ENCODE measurements around the gene MBTD1. TPM values are rescaled to one million over a fixed set of nuclear protein-coding genes. Genes with fewer than 3 reads are reported as not detected.
"Not testable (repeated sequence)": the region's sequence is repeated elsewhere in the genome, so short reads cannot be mapped to it uniquely, and the experiment has no call there.

The MBTD1 gene
- total RNA-seq, 1 donor from 2014 or later, result 69.8 TPM

- no peak for TF ChIP-seq EZH2 (IDR thresholded peaks at IDR 0.05)
- Histone ChIP-seq H4K20me1 (ENCODE audit: low read depth) (peaks cover 30% of the 10 kb centered on the region), H3K27me3 (no peaks in the 10 kb centered on the region), H3F3A (ENCODE audit: low read depth) (no peaks in the 10 kb centered on the region), H3K9me3 (ENCODE audit: low read depth) (no peaks in the 10 kb centered on the region), H3K4me3 (no peak overlapping the region), H3K36me3 (peaks cover 14% of the 10 kb centered on the region), H2AFZ (replicated peaks) (no peak overlapping the region), H3K9ac (no peak overlapping the region), H3K27ac (no peak overlapping the region), H3K79me2 (ENCODE audit: low read depth) (peaks cover 67% of the 10 kb centered on the region), H3K4me2 (no peak overlapping the region), H3K4me1 (no peaks in the 10 kb centered on the region)
- H3K27ac Mint-ChIP-seq, result no peak overlapping the region
- DNase-seq (ENCODE audit: low spot score), result no peak
- H3K4me3 Mint-ChIP-seq, result no peak overlapping the region
- H3K27me3 Mint-ChIP-seq (ENCODE audit: insufficient read depth, low read depth), result peaks cover 2% of the 10 kb centered on the region
- peaks cover 30% of the 10 kb centered on the region for H3K36me3 Mint-ChIP-seq
- H3K4me1 Mint-ChIP-seq, result no peaks in the 10 kb centered on the region
- no peaks in the 10 kb centered on the region for H3K9me3 Mint-ChIP-seq
Observed at GRCh38 chr17:51270636-51271035, 10.8 kb upstream of the MBTD1 start.

- Mint-ChIP-seq H3K27ac (no peak overlapping the region), H3K9me3 (no peaks in the 10 kb centered on the region), H3K36me3 (peaks cover 31% of the 10 kb centered on the region), H3K4me3 (no peak overlapping the region), H3K27me3 (ENCODE audit: insufficient read depth, low read depth) (peaks cover 3% of the 10 kb centered on the region), H3K4me1 (no peaks in the 10 kb centered on the region)
- Histone ChIP-seq H3K4me2 (no peak overlapping the region), H2AFZ (replicated peaks) (no peak overlapping the region), H3K9ac (no peak overlapping the region), H3K4me1 (no peaks in the 10 kb centered on the region), H3K36me3 (peaks cover 12% of the 10 kb centered on the region), H3K27ac (no peak overlapping the region), H3F3A (ENCODE audit: low read depth) (no peaks in the 10 kb centered on the region), H3K27me3 (no peaks in the 10 kb centered on the region), H4K20me1 (ENCODE audit: low read depth) (peaks cover 30% of the 10 kb centered on the region), H3K79me2 (ENCODE audit: low read depth) (peaks cover 72% of the 10 kb centered on the region), H3K9me3 (ENCODE audit: low read depth) (no peaks in the 10 kb centered on the region), H3K4me3 (no peak overlapping the region)
- TF ChIP-seq EZH2 (IDR thresholded peaks at IDR 0.05) (no peak), CTCF (IDR thresholded peaks at IDR 0.05) (no peak), EZH2phosphoT487 (IDR thresholded peaks at IDR 0.05) (no peak)
- DNase-seq (ENCODE audit: low spot score), result no peak
Observed at GRCh38 chr17:51269991-51270390, 10.1 kb upstream of the MBTD1 start.

GRCh38 chr17:51264466-51264865, 4.6 kb upstream of the MBTD1 start:
- H3K4me2 ChIP-seq; H3K9me3 ChIP-seq (ENCODE audit: low read depth); H3K27me3 Mint-ChIP-seq (ENCODE audit: insufficient read depth, low read depth); H3K4me3 ChIP-seq; H3K27me3 ChIP-seq; H3K9me3 Mint-ChIP-seq; H3K27ac ChIP-seq; H2AFZ ChIP-seq (replicated peaks); H3K4me1 ChIP-seq; DNase-seq (ENCODE audit: low spot score); H3K27ac Mint-ChIP-seq; H3K4me3 Mint-ChIP-seq; H3K9ac ChIP-seq: not testable (repeated sequence)
- H3K36me3 ChIP-seq, result peaks cover 12% of the 10 kb centered on the region
- Mint-ChIP-seq H3K36me3 (peaks cover 26% of the 10 kb centered on the region), H3K4me1 (peaks cover 15% of the 10 kb centered on the region)
- peaks cover 79% of the 10 kb centered on the region for H3K79me2 ChIP-seq (ENCODE audit: low read depth)
- H3F3A ChIP-seq (ENCODE audit: low read depth), result peaks cover 16% of the 10 kb centered on the region
- peaks cover 51% of the 10 kb centered on the region for H4K20me1 ChIP-seq (ENCODE audit: low read depth)

GRCh38 chr17:51263006-51263405, 3.2 kb upstream of the MBTD1 start:
- Histone ChIP-seq H3K4me2 (no peak overlapping the region), H3K9me3 (ENCODE audit: low read depth) (no peaks in the 10 kb centered on the region), H4K20me1 (ENCODE audit: low read depth) (peaks cover 58% of the 10 kb centered on the region), H3K27me3 (no peaks in the 10 kb centered on the region), H3K79me2 (ENCODE audit: low read depth) (peaks cover 85% of the 10 kb centered on the region), H3K4me3 (no peak overlapping the region), H2AFZ (replicated peaks) (no peak overlapping the region), H3K36me3 (peaks cover 12% of the 10 kb centered on the region), H3K27ac (no peak overlapping the region), H3K9ac (no peak overlapping the region), H3F3A (ENCODE audit: low read depth) (peaks cover 18% of the 10 kb centered on the region), H3K4me1 (peaks cover 15% of the 10 kb centered on the region)
- DNase-seq (ENCODE audit: low spot score), result no peak
- Mint-ChIP-seq H3K27me3 (ENCODE audit: insufficient read depth, low read depth) (peaks cover 6% of the 10 kb centered on the region), H3K36me3 (peaks cover 18% of the 10 kb centered on the region), H3K4me1 (peaks cover 26% of the 10 kb centered on the region), H3K4me3 (peak overlapping the region; percentile 69), H3K9me3 (peaks cover 3% of the 10 kb centered on the region), H3K27ac (no peak overlapping the region)
- TF ChIP-seq EZH2 (IDR thresholded peaks at IDR 0.05) (no peak), EZH2phosphoT487 (IDR thresholded peaks at IDR 0.05) (no peak), CTCF (IDR thresholded peaks at IDR 0.05) (no peak)

All from neural progenitor cell (in vitro differentiated cells).